IMR-90 (cell line): ENCODE data around the gene HMGXB3. TPM values are rescaled to one million over a fixed set of nuclear protein-coding genes. Genes with fewer than 3 reads are reported as not detected.

Source experiments
- ATAC-seq: fragments of 200-7000 bp; cut with Tn5 transposase; 2 replicates; pipeline ENCODE4 v1.9.1; 2020; ENCODE audit warnings: low read depth, mild to moderate bottlenecking, moderate library complexity
- BruUV-seq: library from RNA; stranded (reverse); fragments of 400-500 nt; replicated peaks from 2 replicates; lab custom pipeline; 2021; lab: Mats Ljungman, UMichigan
- CTCF ChIA-PET: fragments of 300-600 bp; formaldehyde crosslinking; extraction: SDS; loops from one replicate; lab custom pipeline; 2021; ENCODE audit warnings: antibody characterized with exemption; lab: Yijun Ruan, JAX
- POLR2A ChIA-PET: fragments of 300-600 bp; sonication (Branson Sonifier 250); formaldehyde crosslinking; loops from one replicate; lab custom pipeline; 2022; ENCODE audit warnings: antibody characterized with exemption; ENCODE audit not compliant: unreplicated experiment; lab: Charles Lee
- DNase-seq: peaks from one replicate; pipeline ENCODE4 v3.0.0; 2013
- H2AFZ ChIP-seq: replicated peaks from 2 replicates; pipeline ENCODE3; 2013; ENCODE audit warnings: low read length, mild to moderate bottlenecking; ENCODE audit not compliant: poor library complexity
- H2AK5ac ChIP-seq: 2 replicates; pipeline ENCODE4 v1.6.1; 2013; ENCODE audit warnings: low read depth, low read length, inconsistent platforms
- H2AK9ac ChIP-seq: replicated peaks from 2 replicates; pipeline ENCODE3; 2013; ENCODE audit warnings: mild to moderate bottlenecking, low read depth, low read length, moderate library complexity; ENCODE audit not compliant: poor library complexity
- H2BK120ac ChIP-seq: 2 replicates; pipeline ENCODE4 v1.6.1; 2013; ENCODE audit warnings: low read depth, low read length, inconsistent platforms
- H2BK15ac ChIP-seq: 3 replicates; pipeline ENCODE4 v1.6.1; 2013; ENCODE audit warnings: low read depth, low read length, inconsistent platforms
- H2BK20ac ChIP-seq: 2 replicates; pipeline ENCODE4 v1.6.1; 2013; ENCODE audit warnings: low read depth, mild to moderate bottlenecking, inconsistent platforms, low read length, moderate library complexity
- H2BK5ac ChIP-seq: 2 replicates; pipeline ENCODE4 v1.6.1; 2013; ENCODE audit warnings: mild to moderate bottlenecking, low read depth, low read length, inconsistent platforms; ENCODE audit not compliant: poor library complexity, severe bottlenecking
- H3K14ac ChIP-seq: replicated peaks from 2 replicates; pipeline ENCODE4 v1.6.1; 2013; ENCODE audit warnings: low read depth, low read length, inconsistent platforms
- H3K18ac ChIP-seq: 2 replicates; pipeline ENCODE4 v1.6.1; 2013; ENCODE audit warnings: low read depth, low read length, control low read depth
- H3K23ac ChIP-seq: 2 replicates; pipeline ENCODE4 v1.6.1; 2013; ENCODE audit warnings: low read depth, low read length, inconsistent platforms
- H3K27ac ChIP-seq: 2 replicates; pipeline ENCODE4 v1.5.1; 2013; ENCODE audit warnings: mild to moderate bottlenecking, control low read depth, low read length; ENCODE audit not compliant: insufficient read depth
- H3K27me3 ChIP-seq: 2 replicates; pipeline ENCODE4 v1.6.1; 2013; ENCODE audit warnings: low read length; ENCODE audit not compliant: control insufficient read depth, insufficient read depth
- H3K36me3 ChIP-seq: 2 replicates; pipeline ENCODE4 v1.6.1; 2013; ENCODE audit warnings: low read length, mixed read lengths; ENCODE audit not compliant: control insufficient read depth, insufficient read depth
- H3K4ac ChIP-seq: 2 replicates; pipeline ENCODE4 v1.6.1; 2013; ENCODE audit warnings: low read depth, low read length, inconsistent platforms
- H3K4me1 ChIP-seq: 2 replicates; pipeline ENCODE4 v1.6.1; 2013; ENCODE audit warnings: low read length, mixed read lengths; ENCODE audit not compliant: control insufficient read depth, insufficient read depth
- H3K4me2 ChIP-seq: 2 replicates; pipeline ENCODE4 v1.6.1; 2013; ENCODE audit warnings: low read depth, mild to moderate bottlenecking, control low read depth, low read length, moderate library complexity
- H3K4me3 ChIP-seq: 2 replicates; pipeline ENCODE4 v1.5.1; 2013; ENCODE audit warnings: low read depth, mild to moderate bottlenecking, control low read depth, low read length, moderate library complexity; ENCODE audit not compliant: insufficient read depth
- H3K56ac ChIP-seq: 2 replicates; pipeline ENCODE4 v1.6.1; 2013; ENCODE audit warnings: low read length, inconsistent platforms; ENCODE audit not compliant: insufficient read depth; ENCODE audit errors: extremely low read depth
- H3K79me1 ChIP-seq, 2 experiments: 2 replicates each; pipeline ENCODE4 v1.6.1; 2013; ENCODE audit warnings: low read length in 2 of 2, inconsistent platforms in 1 of 2, low read depth in 1 of 2
- H3K9ac ChIP-seq: 2 replicates; pipeline ENCODE4 v1.6.1; 2013; ENCODE audit warnings: low read depth, low read length, control low read depth
- H3K9me1 ChIP-seq: 2 replicates; pipeline ENCODE4 v1.6.1; 2013; ENCODE audit warnings: low read length, inconsistent platforms; ENCODE audit not compliant: insufficient read depth
- H3K9me3 ChIP-seq: 2 replicates; pipeline ENCODE4 v1.6.1; 2013; ENCODE audit warnings: low read length; ENCODE audit not compliant: control insufficient read depth, insufficient read depth
- H4K20me1 ChIP-seq: 2 replicates; pipeline ENCODE4 v1.6.1; 2013; ENCODE audit warnings: low read length, inconsistent platforms; ENCODE audit not compliant: insufficient read depth
- H4K5ac ChIP-seq: 2 replicates; pipeline ENCODE4 v1.6.1; 2013; ENCODE audit warnings: mild to moderate bottlenecking, low read depth, low read length, control low read depth
- H4K8ac ChIP-seq, 2 experiments: 2 replicates each; pipeline ENCODE4 v1.6.1; 2013; ENCODE audit warnings: low read depth in 2 of 2, low read length in 2 of 2, control low read depth in 1 of 2, inconsistent platforms in 1 of 2
- H4K91ac ChIP-seq: 2 replicates; pipeline ENCODE4 v1.6.1; 2013; ENCODE audit warnings: low read depth, low read length, inconsistent platforms; ENCODE audit not compliant: insufficient read depth
- BHLHE40 ChIP-seq: fragments of 150-350 bp; IDR thresholded peaks from 2 replicates; pipeline ENCODE4 v1.6.1; 2016; ENCODE audit warnings: mild to moderate bottlenecking, low read depth, low read length
- CEBPB ChIP-seq: IDR thresholded peaks from 2 replicates; pipeline ENCODE4 v1.6.1; 2012; ENCODE audit warnings: low read depth, low read length, improper control_type of control experiment
- CHD1 ChIP-seq: IDR thresholded peaks from 2 replicates; pipeline ENCODE4 v1.6.1; 2012; ENCODE audit warnings: low read depth, low read length, improper control_type of control experiment
- ELK1 ChIP-seq: fragments of 150-350 bp; IDR thresholded peaks from 2 replicates; pipeline ENCODE4 v1.6.1; 2016; ENCODE audit warnings: low read depth, mild to moderate bottlenecking, low read length, moderate library complexity, borderline replicate concordance
- FOS ChIP-seq: fragments of 150-350 bp; IDR thresholded peaks from 2 replicates; pipeline ENCODE4 v1.6.1; 2016; ENCODE audit warnings: low read depth, low read length
- MAFK ChIP-seq: IDR thresholded peaks from 2 replicates; pipeline ENCODE4 v1.6.1; 2012; ENCODE audit warnings: low read depth, low read length, improper control_type of control experiment
- MAZ ChIP-seq: IDR thresholded peaks from 2 replicates; pipeline ENCODE4 v1.6.1; 2012; ENCODE audit warnings: low read depth, mild to moderate bottlenecking, low read length, improper control_type of control experiment, moderate library complexity, borderline replicate concordance
- MXI1 ChIP-seq: IDR thresholded peaks from 2 replicates; pipeline ENCODE4 v1.6.1; 2012; ENCODE audit warnings: low read depth, mild to moderate bottlenecking, low read length, moderate library complexity, borderline replicate concordance
- NFE2L2 ChIP-seq: fragments of 150-350 bp; IDR thresholded peaks from 2 replicates; pipeline ENCODE4 v1.6.1; 2016; ENCODE audit warnings: low read depth, mild to moderate bottlenecking, low read length
- POLR2A ChIP-seq: IDR thresholded peaks from 2 replicates; pipeline ENCODE4 v1.6.1; 2012; ENCODE audit warnings: mild to moderate bottlenecking, low read depth, low read length
- RAD21 ChIP-seq: IDR thresholded peaks from 2 replicates; pipeline ENCODE4 v1.6.1; 2012; ENCODE audit warnings: low read length, improper control_type of control experiment
- RFX5 ChIP-seq: IDR thresholded peaks from 2 replicates; pipeline ENCODE4 v1.8.0; 2012; ENCODE audit warnings: low read depth, mild to moderate bottlenecking, low read length, moderate library complexity
- SMC3 ChIP-seq: fragments of 150-350 bp; IDR thresholded peaks from 2 replicates; pipeline ENCODE4 v1.6.1; 2016; ENCODE audit warnings: low read depth, mild to moderate bottlenecking, antibody characterized with exemption, low read length, moderate library complexity
- WGBS, 2 experiments: methylation state at CpG; one replicate each; pipeline versions ENCODE4 v1.1.5 to v1.1.7; 2013; ENCODE audit warnings: missing lambda C conversion rate in 2 of 2; ENCODE audit not compliant: insufficient read length in 1 of 2; ENCODE audit errors: extremely low coverage in 2 of 2; 5-methylcytosine and 5-hydroxymethylcytosine counted together
- dilution Hi-C: fragments of 300-500 bp; cut with HindIII; formaldehyde crosslinking; loops from one replicate; pipeline ENCODE4 v1.14.3; 2018; ENCODE audit warnings: low sequenced_read_pairs; ENCODE audit not compliant: unreplicated experiment
- in situ Hi-C: fragments of 300-500 bp; cut with MboI; formaldehyde crosslinking; loops from 3 replicates; pipeline ENCODE4 v1.14.3; 2019; ENCODE audit warnings: low sequenced_read_pairs, inconsistent platforms, mixed read lengths
- intact Hi-C: fragments of 100-400 bp; cut with micrococcal nuclease; formaldehyde crosslinking; loops from 2 replicates; pipeline ENCODE4 v1.10.0; 2022
- polyA plus RNA-seq, 3 experiments: library from polyadenylated mRNA; depleted of rRNA; stranded (reverse); fragments of >200 nt; gene quantifications; 2 replicates each; pipeline ENCODE4 v1.2.3, GENCODE V29; 2012; ENCODE audit warnings: low replicate concordance in 1 of 3
- total RNA-seq: library from RNA; depleted of rRNA; stranded (reverse); fragments of >200 nt; gene quantifications from 2 replicates; pipeline ENCODE4 v1.2.3, GENCODE V29; 2012
- TF ChIP-seq, protein P1 (sequence below): conservative IDR thresholded peaks from 2 replicates; pipeline ENCODE4 v1.5.1; 2012; ENCODE audit warnings: mild to moderate bottlenecking, low read depth, low read length, improper control_type of control experiment
- TF ChIP-seq, protein P2 (sequence below): fragments of 150-350 bp; IDR thresholded peaks from 2 replicates; pipeline ENCODE4 v1.6.1; 2017; ENCODE audit warnings: mild to moderate bottlenecking, antibody characterized with exemption, low read length, low read depth

HMGXB3 gene
- total and polyA plus RNA-seq, 2 of the 4 experiments (the other 2 are of a cell fraction) = 27.6 to 30.6 TPM

- WGBS, 2 experiments = no CpG with 5 or more reads among the region's 3 CpGs
- no peaks in the 10 kb centered on the region for H3K9me1 ChIP-seq
Observed at GRCh38 chr5:150073677-150074076, 73.1 kb downstream of the HMGXB3 start.

More at GRCh38 chr5:150073677-150074076, 73.1 kb downstream of the HMGXB3 start:
- H3K79me1 ChIP-seq = no peaks in the 10 kb centered on the region
- H3K9ac ChIP-seq = no peak overlapping the region
- in situ Hi-C loops = no loop called here
- H3K4me2 ChIP-seq = no peak overlapping the region
- dilution Hi-C loops = no loop called here
- H2AFZ ChIP-seq = no peak overlapping the region
- no peak overlapping the region for H2BK20ac ChIP-seq
- H2AK9ac ChIP-seq = no peak overlapping the region
- H3K27ac ChIP-seq = no peak overlapping the region
- intact Hi-C loops = no loop called here
- no peaks in the 10 kb centered on the region for H3K36me3 ChIP-seq
- CTCF ChIA-PET = interaction anchor here (0.7 kb wide), 1 partner anchor 376 kb away, joined by 4 read pairs; no protein-coding TSS in a partner anchor
- no peak overlapping the region for H2BK15ac ChIP-seq
- no peak overlapping the region for H3K23ac ChIP-seq
- BruUV-seq = no TSS peak
- ATAC-seq (no peak), DNase-seq (no peak)
- H3K4ac ChIP-seq = no peak overlapping the region
- peaks cover 9% of the 10 kb centered on the region for H3K9me3 ChIP-seq
- H3K4me1 ChIP-seq = no peaks in the 10 kb centered on the region
- H2BK5ac ChIP-seq = no peak overlapping the region
- TF ChIP-seq ELK1 (no peak), RAD21 (no peak), RFX5 (no peak), CEBPB (no peak), MAZ (no peak), FOS (no peak), MXI1 (no peak), MAFK (no peak), POLR2A (no peak), BHLHE40 (no peak), SMC3 (no peak), NFE2L2 (no peak), CHD1 (no peak)
- TF ChIP-seq, protein P1, sequence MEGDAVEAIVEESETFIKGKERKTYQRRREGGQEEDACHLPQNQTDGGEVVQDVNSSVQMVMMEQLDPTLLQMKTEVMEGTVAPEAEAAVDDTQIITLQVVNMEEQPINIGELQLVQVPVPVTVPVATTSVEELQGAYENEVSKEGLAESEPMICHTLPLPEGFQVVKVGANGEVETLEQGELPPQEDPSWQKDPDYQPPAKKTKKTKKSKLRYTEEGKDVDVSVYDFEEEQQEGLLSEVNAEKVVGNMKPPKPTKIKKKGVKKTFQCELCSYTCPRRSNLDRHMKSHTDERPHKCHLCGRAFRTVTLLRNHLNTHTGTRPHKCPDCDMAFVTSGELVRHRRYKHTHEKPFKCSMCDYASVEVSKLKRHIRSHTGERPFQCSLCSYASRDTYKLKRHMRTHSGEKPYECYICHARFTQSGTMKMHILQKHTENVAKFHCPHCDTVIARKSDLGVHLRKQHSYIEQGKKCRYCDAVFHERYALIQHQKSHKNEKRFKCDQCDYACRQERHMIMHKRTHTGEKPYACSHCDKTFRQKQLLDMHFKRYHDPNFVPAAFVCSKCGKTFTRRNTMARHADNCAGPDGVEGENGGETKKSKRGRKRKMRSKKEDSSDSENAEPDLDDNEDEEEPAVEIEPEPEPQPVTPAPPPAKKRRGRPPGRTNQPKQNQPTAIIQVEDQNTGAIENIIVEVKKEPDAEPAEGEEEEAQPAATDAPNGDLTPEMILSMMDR = no peak
- TF ChIP-seq, protein P2, sequence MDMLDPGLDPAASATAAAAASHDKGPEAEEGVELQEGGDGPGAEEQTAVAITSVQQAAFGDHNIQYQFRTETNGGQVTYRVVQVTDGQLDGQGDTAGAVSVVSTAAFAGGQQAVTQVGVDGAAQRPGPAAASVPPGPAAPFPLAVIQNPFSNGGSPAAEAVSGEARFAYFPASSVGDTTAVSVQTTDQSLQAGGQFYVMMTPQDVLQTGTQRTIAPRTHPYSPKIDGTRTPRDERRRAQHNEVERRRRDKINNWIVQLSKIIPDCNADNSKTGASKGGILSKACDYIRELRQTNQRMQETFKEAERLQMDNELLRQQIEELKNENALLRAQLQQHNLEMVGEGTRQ = no peak
- no peak overlapping the region for H3K4me3 ChIP-seq
- no peaks in the 10 kb centered on the region for H4K20me1 ChIP-seq
- H3K14ac ChIP-seq = no peak overlapping the region
- H4K91ac ChIP-seq = no peak overlapping the region
- H2AK5ac ChIP-seq = no peak overlapping the region
- no peak overlapping the region for H3K18ac ChIP-seq
- no peak overlapping the region for H4K5ac ChIP-seq
- peaks cover 29% of the 10 kb centered on the region for H3K27me3 ChIP-seq
- H2BK120ac ChIP-seq = no peak overlapping the region
- H3K56ac ChIP-seq = no peak overlapping the region
- POLR2A ChIA-PET = no interaction called here
- no peak overlapping the region for H4K8ac ChIP-seq
